H1 (cell line): ENCODE results near the gene COA3. TPM values are rescaled to one million over a fixed set of nuclear protein-coding genes. Genes with fewer than 3 reads are reported as not detected.

Experiments used
- ASH2L ChIP-seq: fragments of 200-600, 300-600 bp; sonication (generic); IDR thresholded peaks from one replicate; pipeline ENCODE4 v1.7.1; 2017; ENCODE audit warnings: low read length
- BACH1 ChIP-seq: IDR thresholded peaks from 2 replicates; pipeline ENCODE4 v1.6.1; 2012; ENCODE audit warnings: low read length, improper control_type of control experiment
- BRCA1 ChIP-seq: IDR thresholded peaks from 2 replicates; pipeline ENCODE4 v1.6.1; 2012; ENCODE audit warnings: low read depth, low read length, improper control_type of control experiment
- CTBP2 ChIP-seq: IDR thresholded peaks from 2 replicates; pipeline ENCODE4 v1.7.0; 2011; ENCODE audit warnings: borderline replicate concordance, mild to moderate bottlenecking, moderate library complexity, mixed read lengths, low read length; ENCODE audit not compliant: insufficient read depth, insufficient read length
- SAP30 ChIP-seq: fragments of 300-600 bp; sonication (generic); IDR thresholded peaks from 2 replicates; pipeline ENCODE4 v1.7.1; 2012; ENCODE audit warnings: low read length, moderate library complexity, mild to moderate bottlenecking, inconsistent platforms; ENCODE audit not compliant: insufficient read depth, insufficient replicate concordance
- SP1 ChIP-seq: IDR thresholded peaks from 2 replicates; pipeline ENCODE4 v1.6.1; 2011; ENCODE audit warnings: low read depth, low read length
- SP4 ChIP-seq: IDR thresholded peaks from 2 replicates; pipeline ENCODE4 v1.6.1; 2012; ENCODE audit warnings: low read length, inconsistent platforms
- YY1 ChIP-seq: IDR thresholded peaks from 2 replicates; pipeline ENCODE4 v1.6.1; 2011; ENCODE audit warnings: low read depth, mild to moderate bottlenecking, low read length
- polyA plus RNA-seq, 7 experiments: library from polyadenylated mRNA; depleted of rRNA in 3 of 7; stranded (reverse) in 5 of 7; unstranded in 2 of 7; fragments of >200 nt in 5 of 7; fragments of 200-250 nt in 2 of 7; gene quantifications; 1 replicate in 5 of 7; 2 replicates in 1 of 7; 4 replicates in 1 of 7; pipeline versions ENCODE4 v1.2.1 to v1.2.3, GENCODE V29; 2011 to 2013; ENCODE audit warnings: missing spikeins in 2 of 7, mixed read lengths in 2 of 7
- total RNA-seq: library from RNA; stranded (reverse); fragmentation: NEBNext Ultra II Directional; extraction: Animal tissue kit (Norgen Biotek cat#: 25700); gene quantifications from 2 replicates; pipeline ENCODE4 v1.2.1, GENCODE V29; 2021

COA3 gene
- total and polyA plus RNA-seq, 2 of the 8 experiments (the other 6 are each of a cell fraction or from before 2014, with no cell fraction given), result 68.4 to 143 TPM

- TF ChIP-seq YY1, result no peak
- no peak for TF ChIP-seq SP1
- no peak for TF ChIP-seq CTBP2
- TF ChIP-seq SAP30, result no peak
- no peak for TF ChIP-seq ASH2L
- TF ChIP-seq BRCA1, result no peak
- TF ChIP-seq BACH1, result no peak
- no peak for TF ChIP-seq SP4
These were observed 11.2 kb downstream of the COA3 start (continued) for GRCh38 chr17:42787266-42787665.
